Tibial artery (tissue), 4 donors: ENCODE results near the gene WSCD1.

Experiments
- DNase-seq, 2 donors: peaks; one replicate each; pipeline ENCODE4 v3.0.0-alpha.2; 2019
- H3K27ac ChIP-seq, 2 donors: fragments of 200-600 bp; sonication (generic) in 1 of 2; 1 replicate in 1 of 2; 2 replicates in 1 of 2; pipeline ENCODE4 v1.5.1; 2018 to 2019; ENCODE audit warnings: mild to moderate bottlenecking in 1 of 2
- H3K27me3 ChIP-seq, 2 donors: fragments of 200-600 bp; sonication (generic) in 1 of 2; one replicate each; pipeline versions ENCODE4 v1.5.1 to v1.6.0; 2016 to 2019
- H3K36me3 ChIP-seq, 3 donors: fragments of 200-600 bp; sonication (generic) in 2 of 3; one replicate each; pipeline ENCODE4 v1.5.1; 2016 to 2019; ENCODE audit warnings: mild to moderate bottlenecking in 2 of 3
- H3K4me1 ChIP-seq, 4 donors: fragments of 200-600 bp; sonication (generic) in 2 of 4; 1 replicate in 3 of 4; 2 replicates in 1 of 4; pipeline ENCODE4 v1.5.1; 2016 to 2019
- H3K4me3 ChIP-seq, 2 donors: fragments of 200-600 bp; sonication (generic) in 1 of 2; 1 replicate in 1 of 2; 2 replicates in 1 of 2; pipeline ENCODE4 v1.5.1; 2018 to 2019; ENCODE audit warnings: mild to moderate bottlenecking in 2 of 2
- H3K9me3 ChIP-seq, 3 donors: fragments of 200-600 bp; sonication (generic) in 1 of 3; one replicate each; pipeline ENCODE4 v1.5.1; 2016 to 2019
- intact Hi-C: fragments of 100-400 bp; cut with DNase I; formaldehyde crosslinking; loops from one replicate; pipeline ENCODE4 v1.15.0; 2023; ENCODE audit warnings: low total_unique reads
- TF ChIP-seq, protein P1 (sequence below), 2 experiments: fragments of 200-600 bp in 1 of 2; fragments of 450-650 bp in 1 of 2; IDR thresholded peaks; one replicate each; pipeline ENCODE4 v1.5.1; 2017 to 2019; ENCODE audit warnings: antibody characterized with exemption in 2 of 2, mild to moderate bottlenecking in 1 of 2, moderate library complexity in 1 of 2

The WSCD1 gene

GRCh38 chr17:6079155-6079888, 9.1 kb downstream of the WSCD1 start:
- TF ChIP-seq, protein P1, sequence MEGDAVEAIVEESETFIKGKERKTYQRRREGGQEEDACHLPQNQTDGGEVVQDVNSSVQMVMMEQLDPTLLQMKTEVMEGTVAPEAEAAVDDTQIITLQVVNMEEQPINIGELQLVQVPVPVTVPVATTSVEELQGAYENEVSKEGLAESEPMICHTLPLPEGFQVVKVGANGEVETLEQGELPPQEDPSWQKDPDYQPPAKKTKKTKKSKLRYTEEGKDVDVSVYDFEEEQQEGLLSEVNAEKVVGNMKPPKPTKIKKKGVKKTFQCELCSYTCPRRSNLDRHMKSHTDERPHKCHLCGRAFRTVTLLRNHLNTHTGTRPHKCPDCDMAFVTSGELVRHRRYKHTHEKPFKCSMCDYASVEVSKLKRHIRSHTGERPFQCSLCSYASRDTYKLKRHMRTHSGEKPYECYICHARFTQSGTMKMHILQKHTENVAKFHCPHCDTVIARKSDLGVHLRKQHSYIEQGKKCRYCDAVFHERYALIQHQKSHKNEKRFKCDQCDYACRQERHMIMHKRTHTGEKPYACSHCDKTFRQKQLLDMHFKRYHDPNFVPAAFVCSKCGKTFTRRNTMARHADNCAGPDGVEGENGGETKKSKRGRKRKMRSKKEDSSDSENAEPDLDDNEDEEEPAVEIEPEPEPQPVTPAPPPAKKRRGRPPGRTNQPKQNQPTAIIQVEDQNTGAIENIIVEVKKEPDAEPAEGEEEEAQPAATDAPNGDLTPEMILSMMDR (IDR thresholded peaks at IDR 0.05), result no peak
- Histone ChIP-seq H3K4me1 (no peaks in the 10 kb centered on the region), H3K4me3 (no peak overlapping the region), H3K27me3 (no peaks in the 10 kb centered on the region), H3K27ac (no peak overlapping the region), H3K9me3 (no peaks in the 10 kb centered on the region), H3K36me3 (peaks cover 6 to 9% (median 7%) of the 10 kb centered on the region in 3 donors)
- no peak for DNase-seq
- intact Hi-C loops, result no loop called here

DNA sequence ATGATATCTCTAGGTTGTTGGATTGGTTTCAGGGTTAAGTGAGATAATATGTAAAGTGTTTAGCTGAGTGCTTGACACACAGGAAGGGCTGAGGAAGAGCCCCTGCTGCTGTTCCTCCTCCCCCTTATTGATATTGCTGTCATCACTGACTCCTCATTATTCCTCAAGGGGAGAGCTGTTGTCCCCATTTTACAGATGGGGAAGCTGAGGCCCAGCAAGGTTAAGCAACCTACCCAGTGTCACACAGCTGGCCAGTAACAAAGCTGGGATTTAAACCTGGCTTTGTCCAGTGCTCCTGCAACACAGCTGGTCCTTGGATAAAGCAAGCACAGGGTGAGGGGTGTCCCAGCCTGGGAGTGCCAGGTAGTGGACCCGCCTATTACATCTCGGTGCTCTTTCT, 9.8 kb downstream of the WSCD1 start:
- no peak overlapping the region for H3K27ac ChIP-seq
- H3K4me3 ChIP-seq, result no peak overlapping the region
- TF ChIP-seq, protein P1 (IDR thresholded peaks at IDR 0.05), result no peak
- H3K4me1 ChIP-seq, result no peaks in the 10 kb centered on the region
- H3K36me3 ChIP-seq, result peaks cover 6 to 9% (median 7%) of the 10 kb centered on the region in 3 donors
- H3K27me3 ChIP-seq, result no peaks in the 10 kb centered on the region
- H3K9me3 ChIP-seq, result no peaks in the 10 kb centered on the region
- no peak for DNase-seq
- intact Hi-C loops, result loop anchor here (10.0 kb wide), 1 partner anchor 475 kb away; the partner anchor contains the start of gene PITPNM3

DNA sequence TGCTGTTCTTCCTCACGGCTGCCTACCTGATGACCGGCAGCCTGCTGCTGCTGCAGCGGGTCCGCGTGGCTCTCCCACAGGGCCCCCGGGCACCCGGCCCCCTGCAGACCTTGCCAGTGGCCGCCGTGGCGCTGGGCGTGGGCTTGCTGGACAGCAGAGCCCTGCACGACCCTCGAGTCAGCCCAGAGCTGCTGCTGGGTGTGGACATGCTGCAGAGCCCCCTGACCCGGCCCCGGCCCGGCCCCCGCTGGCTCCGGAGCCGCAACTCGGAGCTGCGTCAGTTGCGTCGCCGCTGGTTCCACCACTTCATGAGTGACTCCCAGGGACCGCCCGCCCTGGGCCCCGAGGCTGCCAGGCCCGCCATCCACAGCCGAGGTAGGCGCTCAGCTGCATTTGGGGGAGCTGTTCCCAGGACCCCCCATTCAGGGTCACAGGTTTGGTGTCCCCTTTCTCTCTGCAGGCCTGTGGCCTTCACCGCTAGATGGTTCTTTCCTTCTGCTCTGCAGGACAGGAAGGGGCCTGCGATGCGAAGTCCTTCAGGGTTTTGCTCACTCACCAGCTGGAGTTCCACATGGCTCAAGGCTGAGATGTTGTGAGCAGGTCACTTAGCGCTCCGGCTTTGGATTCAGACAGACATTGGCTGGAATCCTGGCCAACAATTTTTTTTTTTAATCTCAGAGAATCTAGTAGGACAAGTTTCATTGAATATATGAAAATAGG, 10.7 kb downstream of the WSCD1 start:
- Histone ChIP-seq H3K9me3 (no peaks in the 10 kb centered on the region), H3K4me1 (no peaks in the 10 kb centered on the region), H3K4me3 (no peak overlapping the region), H3K36me3 (peaks cover 6 to 9% (median 7%) of the 10 kb centered on the region in 3 donors), H3K27ac (no peak overlapping the region), H3K27me3 (no peaks in the 10 kb centered on the region)
- no peak for DNase-seq
- TF ChIP-seq, protein P1 (IDR thresholded peaks at IDR 0.05), result no peak
- intact Hi-C loops, result loop anchor here (10.0 kb wide), 1 partner anchor 474 kb away; the partner anchor contains the start of gene PITPNM3

GRCh38 chr17:6082335-6082734, 12.2 kb downstream of the WSCD1 start:
- H3K27ac ChIP-seq, result no peak overlapping the region
- TF ChIP-seq, protein P1 (IDR thresholded peaks at IDR 0.05), result no peak
- no peaks in the 10 kb centered on the region for H3K4me1 ChIP-seq
- no peak for DNase-seq
- H3K4me3 ChIP-seq, result no peak overlapping the region
- peaks cover 6 to 9% (median 7%) of the 10 kb centered on the region in 3 donors for H3K36me3 ChIP-seq
- no peaks in the 10 kb centered on the region for H3K9me3 ChIP-seq
- H3K27me3 ChIP-seq, result no peaks in the 10 kb centered on the region
- intact Hi-C loops, result loop anchor here (10.0 kb wide), 1 partner anchor 472 kb away; the partner anchor contains the start of gene PITPNM3

GRCh38 chr17:6084311-6085161, 14.4 kb downstream of the WSCD1 start:
- intact Hi-C loops, result loop anchor here (10.0 kb wide), 1 partner anchor 470 kb away; the partner anchor contains the start of gene PITPNM3
- H3K4me1 ChIP-seq, result no peaks in the 10 kb centered on the region
- no peak for DNase-seq
- TF ChIP-seq, protein P1 (IDR thresholded peaks at IDR 0.05), result no peak
- H3K9me3 ChIP-seq, result no peaks in the 10 kb centered on the region
- no peak overlapping the region for H3K27ac ChIP-seq
- peaks cover 6 to 9% (median 7%) of the 10 kb centered on the region in 3 donors for H3K36me3 ChIP-seq
- H3K4me3 ChIP-seq, result no peak overlapping the region
- H3K27me3 ChIP-seq, result no peaks in the 10 kb centered on the region
